IMR-90 (cell line): ENCODE measurements around the gene TRABD. TPM values are rescaled to one million over a fixed set of nuclear protein-coding genes. Genes with fewer than 3 reads are reported as not detected.

Experiments used
- ATAC-seq: fragments of 200-7000 bp; cut with Tn5 transposase; 2 replicates; pipeline ENCODE4 v1.9.1; 2020; ENCODE audit warnings: low read depth, mild to moderate bottlenecking, moderate library complexity
- BruUV-seq: library from RNA; stranded (reverse); fragments of 400-500 nt; replicated peaks from 2 replicates; lab custom pipeline; 2021; lab: Mats Ljungman, UMichigan
- CTCF ChIA-PET: fragments of 300-600 bp; formaldehyde crosslinking; extraction: SDS; loops from one replicate; lab custom pipeline; 2021; ENCODE audit warnings: antibody characterized with exemption; lab: Yijun Ruan, JAX
- POLR2A ChIA-PET: fragments of 300-600 bp; sonication (Branson Sonifier 250); formaldehyde crosslinking; loops from one replicate; lab custom pipeline; 2022; ENCODE audit warnings: antibody characterized with exemption; ENCODE audit not compliant: unreplicated experiment; lab: Charles Lee
- DNase-seq: peaks from one replicate; pipeline ENCODE4 v3.0.0; 2013
- H2AFZ ChIP-seq: replicated peaks from 2 replicates; pipeline ENCODE3; 2013; ENCODE audit warnings: low read length, mild to moderate bottlenecking; ENCODE audit not compliant: poor library complexity
- H2AK5ac ChIP-seq: 2 replicates; pipeline ENCODE4 v1.6.1; 2013; ENCODE audit warnings: low read depth, low read length, inconsistent platforms
- H2AK9ac ChIP-seq: replicated peaks from 2 replicates; pipeline ENCODE3; 2013; ENCODE audit warnings: mild to moderate bottlenecking, low read depth, low read length, moderate library complexity; ENCODE audit not compliant: poor library complexity
- H2BK120ac ChIP-seq: 2 replicates; pipeline ENCODE4 v1.6.1; 2013; ENCODE audit warnings: low read depth, low read length, inconsistent platforms
- H2BK15ac ChIP-seq: 3 replicates; pipeline ENCODE4 v1.6.1; 2013; ENCODE audit warnings: low read depth, low read length, inconsistent platforms
- H2BK20ac ChIP-seq: 2 replicates; pipeline ENCODE4 v1.6.1; 2013; ENCODE audit warnings: low read depth, mild to moderate bottlenecking, inconsistent platforms, low read length, moderate library complexity
- H2BK5ac ChIP-seq: 2 replicates; pipeline ENCODE4 v1.6.1; 2013; ENCODE audit warnings: mild to moderate bottlenecking, low read depth, low read length, inconsistent platforms; ENCODE audit not compliant: poor library complexity, severe bottlenecking
- H3K14ac ChIP-seq: replicated peaks from 2 replicates; pipeline ENCODE4 v1.6.1; 2013; ENCODE audit warnings: low read depth, low read length, inconsistent platforms
- H3K18ac ChIP-seq: 2 replicates; pipeline ENCODE4 v1.6.1; 2013; ENCODE audit warnings: low read depth, low read length, control low read depth
- H3K23ac ChIP-seq: 2 replicates; pipeline ENCODE4 v1.6.1; 2013; ENCODE audit warnings: low read depth, low read length, inconsistent platforms
- H3K27ac ChIP-seq: 2 replicates; pipeline ENCODE4 v1.5.1; 2013; ENCODE audit warnings: mild to moderate bottlenecking, control low read depth, low read length; ENCODE audit not compliant: insufficient read depth
- H3K27me3 ChIP-seq: 2 replicates; pipeline ENCODE4 v1.6.1; 2013; ENCODE audit warnings: low read length; ENCODE audit not compliant: control insufficient read depth, insufficient read depth
- H3K36me3 ChIP-seq: 2 replicates; pipeline ENCODE4 v1.6.1; 2013; ENCODE audit warnings: low read length, mixed read lengths; ENCODE audit not compliant: control insufficient read depth, insufficient read depth
- H3K4ac ChIP-seq: 2 replicates; pipeline ENCODE4 v1.6.1; 2013; ENCODE audit warnings: low read depth, low read length, inconsistent platforms
- H3K4me1 ChIP-seq: 2 replicates; pipeline ENCODE4 v1.6.1; 2013; ENCODE audit warnings: low read length, mixed read lengths; ENCODE audit not compliant: control insufficient read depth, insufficient read depth
- H3K4me2 ChIP-seq: 2 replicates; pipeline ENCODE4 v1.6.1; 2013; ENCODE audit warnings: low read depth, mild to moderate bottlenecking, control low read depth, low read length, moderate library complexity
- H3K4me3 ChIP-seq: 2 replicates; pipeline ENCODE4 v1.5.1; 2013; ENCODE audit warnings: low read depth, mild to moderate bottlenecking, control low read depth, low read length, moderate library complexity; ENCODE audit not compliant: insufficient read depth
- H3K56ac ChIP-seq: 2 replicates; pipeline ENCODE4 v1.6.1; 2013; ENCODE audit warnings: low read length, inconsistent platforms; ENCODE audit not compliant: insufficient read depth; ENCODE audit errors: extremely low read depth
- H3K79me1 ChIP-seq, 2 experiments: 2 replicates each; pipeline ENCODE4 v1.6.1; 2013; ENCODE audit warnings: low read length in 2 of 2, inconsistent platforms in 1 of 2, low read depth in 1 of 2
- H3K9ac ChIP-seq: 2 replicates; pipeline ENCODE4 v1.6.1; 2013; ENCODE audit warnings: low read depth, low read length, control low read depth
- H3K9me1 ChIP-seq: 2 replicates; pipeline ENCODE4 v1.6.1; 2013; ENCODE audit warnings: low read length, inconsistent platforms; ENCODE audit not compliant: insufficient read depth
- H3K9me3 ChIP-seq: 2 replicates; pipeline ENCODE4 v1.6.1; 2013; ENCODE audit warnings: low read length; ENCODE audit not compliant: control insufficient read depth, insufficient read depth
- H4K20me1 ChIP-seq: 2 replicates; pipeline ENCODE4 v1.6.1; 2013; ENCODE audit warnings: low read length, inconsistent platforms; ENCODE audit not compliant: insufficient read depth
- H4K5ac ChIP-seq: 2 replicates; pipeline ENCODE4 v1.6.1; 2013; ENCODE audit warnings: mild to moderate bottlenecking, low read depth, low read length, control low read depth
- H4K8ac ChIP-seq, 2 experiments: 2 replicates each; pipeline ENCODE4 v1.6.1; 2013; ENCODE audit warnings: low read depth in 2 of 2, low read length in 2 of 2, control low read depth in 1 of 2, inconsistent platforms in 1 of 2
- H4K91ac ChIP-seq: 2 replicates; pipeline ENCODE4 v1.6.1; 2013; ENCODE audit warnings: low read depth, low read length, inconsistent platforms; ENCODE audit not compliant: insufficient read depth
- USF2 ChIP-seq: fragments of 150-350 bp; IDR thresholded peaks from 2 replicates; pipeline ENCODE4 v1.6.1; 2017; ENCODE audit warnings: mild to moderate bottlenecking, antibody characterized with exemption, low read length, low read depth
- WGBS, 2 experiments: methylation state at CpG; one replicate each; pipeline versions ENCODE4 v1.1.5 to v1.1.7; 2013; ENCODE audit warnings: missing lambda C conversion rate in 2 of 2; ENCODE audit not compliant: insufficient read length in 1 of 2; ENCODE audit errors: extremely low coverage in 2 of 2; 5-methylcytosine and 5-hydroxymethylcytosine counted together
- dilution Hi-C: fragments of 300-500 bp; cut with HindIII; formaldehyde crosslinking; loops from one replicate; pipeline ENCODE4 v1.14.3; 2018; ENCODE audit warnings: low sequenced_read_pairs; ENCODE audit not compliant: unreplicated experiment
- in situ Hi-C: fragments of 300-500 bp; cut with MboI; formaldehyde crosslinking; loops from 3 replicates; pipeline ENCODE4 v1.14.3; 2019; ENCODE audit warnings: low sequenced_read_pairs, inconsistent platforms, mixed read lengths
- intact Hi-C: fragments of 100-400 bp; cut with micrococcal nuclease; formaldehyde crosslinking; loops from 2 replicates; pipeline ENCODE4 v1.10.0; 2022
- polyA plus RNA-seq, 3 experiments: library from polyadenylated mRNA; depleted of rRNA; stranded (reverse); fragments of >200 nt; gene quantifications; 2 replicates each; pipeline ENCODE4 v1.2.3, GENCODE V29; 2012; ENCODE audit warnings: low replicate concordance in 1 of 3
- total RNA-seq: library from RNA; depleted of rRNA; stranded (reverse); fragments of >200 nt; gene quantifications from 2 replicates; pipeline ENCODE4 v1.2.3, GENCODE V29; 2012

Gene TRABD
- total and polyA plus RNA-seq, 2 of the 4 experiments (the other 2 are of a cell fraction), result 13.4 to 42.7 TPM

GRCh38 chr22:50138041-50138440 lies 47.7 kb upstream of the TRABD start:
- Histone ChIP-seq H2BK120ac (no peak overlapping the region), H3K9ac (no peak overlapping the region), H4K5ac (no peak overlapping the region), H4K8ac (no peak overlapping the region), H3K4me1 (peaks cover 11% of the 10 kb centered on the region), H3K4me3 (no peak overlapping the region), H2BK15ac (no peak overlapping the region), H3K9me3 (no peaks in the 10 kb centered on the region), H2AFZ (no peak overlapping the region), H3K79me1 (no peaks in the 10 kb centered on the region), H3K23ac (0 out of 2 replicates have a peak overlapping the region, but pooled peaks have one; percentile 42), H3K27me3 (peaks cover 2% of the 10 kb centered on the region; the same call in 1 of the 2 replicates), H3K18ac (no peak overlapping the region), H3K4me2 (no peak overlapping the region), H3K56ac (no peak overlapping the region), H2BK5ac (no peak overlapping the region), H3K36me3 (peaks cover 13% of the 10 kb centered on the region; the same call in 1 of the 2 replicates), H3K27ac (no peak overlapping the region), H4K20me1 (peaks cover 8% of the 10 kb centered on the region; the same call in 1 of the 2 replicates), H3K9me1 (peaks cover 2% of the 10 kb centered on the region; the same call in 1 of the 2 replicates), H2AK9ac (no peak overlapping the region), H4K91ac (no peak overlapping the region), H3K14ac (no peak overlapping the region), H2BK20ac (no peak overlapping the region), H3K4ac (no peak overlapping the region), H2AK5ac (no peak overlapping the region)
- no peak for TF ChIP-seq USF2
- no TSS peak for BruUV-seq
- ChIA-PET POLR2A (no interaction called here), CTCF (no interaction called here)
- dilution Hi-C loops (no loop called here), intact Hi-C loops (no loop called here), in situ Hi-C loops (no loop called here)
- WGBS, 2 experiments, result no CpG with 5 or more reads among the region's 4 CpGs
- DNase-seq (no peak), ATAC-seq (no peak)
